ENCODE data around the gene GGTA1. TPM values are rescaled to one million over a fixed set of nuclear protein-coding genes. Genes with fewer than 3 reads are reported as not detected.
A peak's percentile ranks its signal among the peaks of the same experiment; 100 is the strongest.

The GGTA1 gene
- total RNA-seq, 1 donor from 2014 or later = 0.53 TPM

- DNase-seq (ENCODE audit: low read depth, low spot score) = no peak
Measured at GRCh38 chr9:121499177-121499426, 542 bp downstream of the GGTA1 start.

- no peak for DNase-seq (ENCODE audit: low read depth, low spot score)
Measured at GRCh38 chr9:121498487-121499176, 1.0 kb downstream of the GGTA1 start.

DNA sequence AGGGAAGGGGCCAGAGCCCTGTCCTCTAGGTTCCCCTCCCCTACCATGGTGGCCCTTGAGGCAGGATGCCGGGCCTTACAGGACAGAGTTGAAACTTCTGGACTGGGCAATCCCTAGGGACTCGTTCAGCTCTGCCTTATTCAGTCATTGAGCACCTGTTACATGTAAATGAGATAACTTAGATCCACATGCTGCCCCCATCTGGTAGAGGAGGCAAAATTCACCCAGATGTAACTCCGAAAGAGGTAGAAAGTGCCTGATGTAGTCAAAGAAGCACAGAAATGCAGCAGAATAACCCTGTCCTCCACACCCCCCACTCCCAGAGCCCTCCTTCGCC, 1.5 kb downstream of the GGTA1 start:
- peak; percentile 49 for DNase-seq (ENCODE audit: low read depth, low spot score)

- no peak for DNase-seq (ENCODE audit: low read depth, low spot score)
Measured at GRCh38 chr9:121495976-121496375, 3.7 kb downstream of the GGTA1 start.

DNA sequence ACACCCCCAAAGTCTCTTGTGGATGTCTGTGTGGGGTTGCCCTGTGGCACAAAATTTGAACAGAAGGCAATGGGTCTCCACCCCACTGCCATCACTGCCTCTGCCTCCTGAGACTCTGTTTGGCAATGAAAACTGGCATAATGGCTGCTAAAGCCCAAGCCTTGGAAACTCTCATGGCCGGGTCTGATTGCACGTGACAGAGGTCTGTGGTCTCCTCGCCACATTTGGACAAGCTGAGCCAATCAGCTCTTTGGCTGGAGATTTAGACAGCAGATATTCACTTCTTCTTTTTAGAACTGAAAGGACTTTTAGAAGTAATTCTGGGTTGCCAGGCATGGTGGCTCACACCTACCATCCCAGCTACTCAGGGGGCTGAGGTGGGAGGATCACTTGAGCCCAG, 5.5 kb downstream of the GGTA1 start:
- no peak for DNase-seq (ENCODE audit: low read depth, low spot score)

- no peak for DNase-seq (ENCODE audit: low read depth, low spot score)
Measured at GRCh38 chr9:121491111-121491510, 8.5 kb downstream of the GGTA1 start.

DNA sequence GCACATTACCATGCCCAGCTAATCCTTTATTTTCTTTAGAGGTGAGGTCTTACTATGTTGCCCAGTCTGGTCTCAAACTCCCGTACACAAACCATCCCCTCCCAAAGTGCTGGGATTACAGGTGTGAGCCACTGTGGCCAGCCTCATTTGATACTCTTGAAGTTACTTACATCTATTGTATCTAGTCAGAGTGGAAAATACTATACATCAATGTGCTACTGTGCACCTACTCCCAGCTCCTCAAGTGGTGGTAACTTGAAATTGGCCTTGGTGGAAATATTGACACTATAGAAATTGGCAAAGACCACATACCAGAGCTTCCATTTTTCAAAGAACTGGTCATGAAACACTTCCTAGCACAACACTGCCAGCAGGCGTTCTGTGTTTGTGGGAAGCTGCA, 10.3 kb downstream of the GGTA1 start:
- no peak for DNase-seq (ENCODE audit: low read depth, low spot score)

GRCh38 chr9:121486043-121486442, 13.6 kb downstream of the GGTA1 start:
- DNase-seq (ENCODE audit: low read depth, low spot score) = no peak

- no peak for DNase-seq (ENCODE audit: low read depth, low spot score)
Measured at GRCh38 chr9:121485623-121486022, 14.0 kb downstream of the GGTA1 start.

- DNase-seq (ENCODE audit: low read depth, low spot score) = no peak
Measured at GRCh38 chr9:121484651-121485446, 14.8 kb downstream of the GGTA1 start.

GRCh38 chr9:121483473-121484031, 16.1 kb downstream of the GGTA1 start:
- DNase-seq (ENCODE audit: low read depth, low spot score) = no peak

GRCh38 chr9:121483049-121483448, 16.6 kb downstream of the GGTA1 start:
- DNase-seq (ENCODE audit: low read depth, low spot score) = no peak

- DNase-seq (ENCODE audit: low read depth, low spot score) = no peak
Measured at GRCh38 chr9:121478816-121479676, 20.6 kb downstream of the GGTA1 start.

GRCh38 chr9:121476156-121476555, 23.5 kb downstream of the GGTA1 start:
- no peak for DNase-seq (ENCODE audit: low read depth, low spot score)

DNA sequence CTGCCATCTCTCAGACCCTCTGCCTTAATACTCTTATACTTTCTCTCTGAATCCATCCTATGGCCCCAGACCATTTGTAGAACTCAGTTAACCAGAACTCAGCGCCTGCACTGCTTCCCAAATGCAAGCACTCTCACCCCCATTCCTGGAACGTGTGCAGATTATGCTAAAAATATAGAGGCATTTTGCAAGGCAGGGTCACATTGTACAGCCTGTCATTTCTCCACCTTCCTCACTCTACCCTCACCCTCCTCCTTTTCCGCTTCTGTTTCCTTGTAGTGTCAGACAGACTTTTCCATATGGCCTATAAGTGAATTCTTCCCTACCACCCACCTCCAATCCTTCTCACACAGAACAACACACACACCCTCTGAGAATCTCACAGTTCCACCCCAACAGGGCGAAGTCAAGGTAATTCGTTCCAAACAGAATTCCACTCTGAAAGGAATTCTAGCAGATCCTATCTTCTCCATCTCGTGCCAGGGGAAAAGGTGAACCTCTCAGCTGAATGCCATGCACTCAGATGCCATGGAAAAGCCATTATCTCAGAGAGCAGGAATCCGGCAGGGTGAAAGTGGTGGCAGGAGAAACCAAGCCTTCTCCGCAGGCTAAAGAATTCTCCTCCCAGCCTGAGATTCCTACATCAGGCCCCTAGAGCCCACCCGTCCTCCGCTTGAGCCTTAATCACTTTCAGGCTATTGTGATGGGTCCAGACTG, 25.3 kb downstream of the GGTA1 start:
- DNase-seq (ENCODE audit: low read depth, low spot score) = no peak

GRCh38 chr9:121473229-121473628, 26.4 kb downstream of the GGTA1 start:
- DNase-seq (ENCODE audit: low read depth, low spot score) = no peak

DNA sequence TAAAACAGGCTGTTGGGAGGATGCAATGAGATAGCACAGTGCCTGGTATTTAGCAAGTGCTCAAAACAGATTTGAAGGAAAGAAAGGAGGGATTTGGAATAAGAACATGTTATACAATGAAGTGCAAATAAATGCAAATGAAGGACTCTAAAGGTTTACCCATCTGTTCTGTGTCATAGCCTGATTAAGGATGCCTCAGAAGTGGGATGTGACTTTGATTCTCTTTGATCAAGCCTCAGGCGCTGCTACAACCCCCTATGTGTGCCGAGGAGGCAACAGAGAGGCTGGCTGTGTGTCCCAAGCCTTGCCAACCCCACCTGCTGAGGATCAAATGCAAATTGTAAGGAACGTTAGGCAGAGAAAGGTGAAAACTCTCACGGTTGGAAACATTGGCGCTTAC, 27.2 kb downstream of the GGTA1 start:
- no peak for DNase-seq (ENCODE audit: low read depth, low spot score)

GRCh38 chr9:121466142-121466541, 33.5 kb downstream of the GGTA1 start:
- DNase-seq (ENCODE audit: low read depth, low spot score) = no peak

DNA sequence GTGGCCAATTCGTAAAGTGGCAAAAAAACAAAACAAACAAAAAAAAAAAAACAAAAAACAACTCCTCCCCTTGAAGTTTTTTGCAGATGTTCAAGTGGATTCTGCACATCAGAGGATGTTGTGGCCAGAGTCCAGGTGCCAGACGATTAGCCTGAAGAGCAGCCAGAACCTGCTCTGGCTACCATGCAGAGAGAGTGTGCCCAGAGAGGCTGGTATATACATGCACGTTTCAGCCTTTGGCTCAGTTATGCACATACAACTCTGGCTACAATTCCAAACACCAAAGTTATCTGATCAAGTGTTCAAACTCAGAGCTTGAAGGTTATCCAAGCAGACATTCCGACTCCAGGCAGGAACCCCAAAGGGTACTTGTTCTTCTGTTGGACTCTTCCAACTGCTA, 34.7 kb downstream of the GGTA1 start:
- DNase-seq (ENCODE audit: low read depth, low spot score) = no peak

GRCh38 chr9:121463026-121463807, 36.4 kb downstream of the GGTA1 start:
- DNase-seq (ENCODE audit: low read depth, low spot score) = no peak

DNA sequence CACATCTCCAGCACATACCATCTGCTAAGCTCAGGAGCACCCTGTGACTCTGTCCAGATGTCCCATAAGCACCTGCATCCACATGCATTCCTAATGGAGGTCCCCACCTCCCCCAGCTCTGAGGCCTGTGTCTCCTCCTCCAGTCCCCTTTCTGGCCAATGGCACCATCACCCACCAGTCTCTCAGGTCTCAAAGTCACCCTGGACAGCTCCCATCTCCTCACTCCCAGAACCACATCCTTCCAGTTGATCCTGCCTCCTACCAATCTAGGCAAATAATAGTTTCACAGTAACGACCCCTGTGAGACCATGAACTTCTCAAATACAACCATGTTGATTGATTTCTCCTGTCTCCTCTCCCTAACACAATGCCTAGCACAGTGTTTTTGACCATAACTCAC, 40.1 kb downstream of the GGTA1 start:
- DNase-seq (ENCODE audit: low read depth, low spot score) = no peak

All from pulmonary artery endothelial cell (primary cell).